Measurements from ENCODE around the gene EFCAB12.

GRCh38 chr3:129379582-129380358 lies 48.7 kb downstream of the EFCAB12 start:
- TF ChIP-seq CTCF (IDR thresholded peaks at IDR 0.05) (no peak), EP300 (IDR thresholded peaks at IDR 0.05) (no peak), POLR2AphosphoS5 (IDR thresholded peaks at IDR 0.05) (no peak)

Measured in gastroesophageal sphincter (tissue), 3 donors.